HG03469 (cell line): ENCODE measurements around the gene SCAMP1.
"Not testable (repeated sequence)": the region's sequence is repeated elsewhere in the genome, so short reads cannot be mapped to it uniquely, and the experiment has no call there.

Experiments used
- ATAC-seq: cut with Tn5 transposase; IDR thresholded peaks from one replicate; pipeline ENCODE4 v1.9.1; 2021; ENCODE audit warnings: mild to moderate bottlenecking, moderate library complexity, moderate number of reproducible peaks; ENCODE audit not compliant: unreplicated experiment

The SCAMP1 gene

GRCh38 chr5:78360924-78361630, 660 bp downstream of the SCAMP1 start:
- ATAC-seq = peak; percentile 11

- no peak for ATAC-seq
Measured at GRCh38 chr5:78361631-78361993, 1.2 kb downstream of the SCAMP1 start.

- ATAC-seq = no peak
Measured at GRCh38 chr5:78362220-78362619, 1.8 kb downstream of the SCAMP1 start.

GRCh38 chr5:78364005-78364404, 3.6 kb downstream of the SCAMP1 start:
- no peak for ATAC-seq

- ATAC-seq = no peak
Measured at GRCh38 chr5:78367318-78367991, 7.0 kb downstream of the SCAMP1 start.

- ATAC-seq = no peak
Measured at GRCh38 chr5:78369680-78370079, 9.3 kb downstream of the SCAMP1 start.

- no peak for ATAC-seq
Measured at GRCh38 chr5:78373231-78373630, 12.8 kb downstream of the SCAMP1 start.

- no peak for ATAC-seq
Measured at GRCh38 chr5:78376315-78376714, 15.9 kb downstream of the SCAMP1 start.

- no peak for ATAC-seq
Measured at GRCh38 chr5:78377056-78377717, 16.8 kb downstream of the SCAMP1 start.

- ATAC-seq = no peak
Measured at GRCh38 chr5:78377718-78378105, 17.3 kb downstream of the SCAMP1 start.

GRCh38 chr5:78387468-78388153, 27.2 kb downstream of the SCAMP1 start:
- no peak for ATAC-seq

- not testable (repeated sequence) for ATAC-seq
Measured at GRCh38 chr5:78391357-78391756, 30.9 kb downstream of the SCAMP1 start.

GRCh38 chr5:78397831-78398230, 37.4 kb downstream of the SCAMP1 start:
- no peak for ATAC-seq

- no peak for ATAC-seq
Measured at GRCh38 chr5:78399116-78399515, 38.7 kb downstream of the SCAMP1 start.

GRCh38 chr5:78404682-78405293, 44.4 kb downstream of the SCAMP1 start:
- ATAC-seq = no peak

- no peak for ATAC-seq
Measured at GRCh38 chr5:78405829-78406750, 45.7 kb downstream of the SCAMP1 start.

- no peak for ATAC-seq
Measured at GRCh38 chr5:78407458-78407857, 47.0 kb downstream of the SCAMP1 start.

- no peak for ATAC-seq
Measured at GRCh38 chr5:78411586-78411985, 51.2 kb downstream of the SCAMP1 start.

GRCh38 chr5:78416677-78417425, 56.4 kb downstream of the SCAMP1 start:
- no peak for ATAC-seq
